MCF 10A (cell line): Measurements from ENCODE around the gene LIF. TPM values are rescaled to one million over a fixed set of nuclear protein-coding genes. Genes with fewer than 3 reads are reported as not detected.

Experiments used
- BruUV-seq: library from RNA; stranded (reverse); fragments of 400-500 nt; replicated peaks from 2 replicates; lab custom pipeline; 2021; lab: Mats Ljungman, UMichigan
- CTCF ChIA-PET: fragments of 300-600 bp; sonication (Branson Sonifier 250); formaldehyde crosslinking; extraction: SDS; loops from one replicate; lab custom pipeline; 2021; ENCODE audit warnings: antibody characterized with exemption, inconsistent platforms; lab: Yijun Ruan, JAX
- POLR2A ChIA-PET: fragments of 300-600, 350-650 bp; sonication (Branson Sonifier 250); formaldehyde crosslinking; extraction: SDS; loops from one replicate; lab custom pipeline; 2020; ENCODE audit warnings: antibody characterized with exemption, inconsistent platforms; lab: Yijun Ruan, JAX
- DNase-seq: peaks from one replicate; pipeline ENCODE4 v3.0.0-alpha.2; 2018; ENCODE audit not compliant: unreplicated experiment
- H3K27ac Mint-ChIP-seq: one replicate; pipeline ENCODE4 v1.8.0; 2022; ENCODE audit warnings: mild to moderate bottlenecking, low read depth, mixed read lengths; ENCODE audit not compliant: unreplicated experiment
- H3K27me3 Mint-ChIP-seq: one replicate; pipeline ENCODE4 v1.8.0; 2022; ENCODE audit warnings: mixed read lengths; ENCODE audit not compliant: insufficient read depth, unreplicated experiment
- H3K36me3 Mint-ChIP-seq: one replicate; pipeline ENCODE4 v1.8.0; 2022; ENCODE audit warnings: mild to moderate bottlenecking, moderate library complexity, mixed read lengths; ENCODE audit not compliant: insufficient read depth, unreplicated experiment
- H3K4me1 Mint-ChIP-seq: one replicate; pipeline ENCODE4 v1.8.0; 2022; ENCODE audit warnings: mixed read lengths; ENCODE audit not compliant: insufficient read depth, unreplicated experiment
- H3K4me3 Mint-ChIP-seq: one replicate; pipeline ENCODE4 v1.8.0; 2022; ENCODE audit warnings: mild to moderate bottlenecking, moderate library complexity, mixed read lengths; ENCODE audit not compliant: unreplicated experiment
- H3K9me3 Mint-ChIP-seq: one replicate; pipeline ENCODE4 v1.8.0; 2022; ENCODE audit warnings: mixed read lengths; ENCODE audit not compliant: unreplicated experiment
- CTCF ChIP-seq: fragments of 200-600 bp; IDR thresholded peaks from one replicate; pipeline ENCODE4 v1.8.0; 2022; ENCODE audit warnings: antibody characterized with exemption, mild to moderate bottlenecking; ENCODE audit not compliant: unreplicated experiment
- intact Hi-C: fragments of 100-400 bp; cut with micrococcal nuclease; formaldehyde crosslinking; loops from 2 replicates; pipeline ENCODE4 v1.14.1; 2022
- total RNA-seq: library from RNA; stranded (reverse); gene quantifications from 2 replicates; pipeline ENCODE4 v1.2.3, GENCODE V29; 2022

The LIF gene
- total RNA-seq, 1 experiment from 2014 or later, result 19.3 TPM

GRCh38 chr22:30250039-30250565 is 3.5 kb upstream of the LIF start:
- POLR2A ChIA-PET, result interaction anchor here (0.6 to 1.1 kb wide), 3 partner anchors 18 to 161 kb away, joined by 3 read pairs; no protein-coding TSS in a partner anchor
- intact Hi-C loops, result no loop called here

GRCh38 chr22:30249049-30250038 is 2.8 kb upstream of the LIF start:
- H3K36me3 Mint-ChIP-seq, result peaks cover 6% of the 10 kb centered on the region
- H3K27ac Mint-ChIP-seq, result no peak overlapping the region
- H3K9me3 Mint-ChIP-seq, result no peaks in the 10 kb centered on the region
- H3K4me1 Mint-ChIP-seq, result peaks cover 34% of the 10 kb centered on the region
- BruUV-seq, result no TSS peak
- POLR2A ChIA-PET, result interaction anchor here (0.6 kb wide), 1 partner anchor 133 kb away, joined by 3 read pairs; no protein-coding TSS in a partner anchor
- no peak overlapping the region for H3K4me3 Mint-ChIP-seq
- no peak for TF ChIP-seq CTCF
- no peak for DNase-seq
- intact Hi-C loops, result no loop called here
- CTCF ChIA-PET, result interaction anchor here (0.6 to 1.3 kb wide), 4 partner anchors 12 to 141 kb away, joined by 3 to 4 read pairs (median 4); no protein-coding TSS in a partner anchor
- no peaks in the 10 kb centered on the region for H3K27me3 Mint-ChIP-seq

More at GRCh38 chr22:30250039-30250565, 3.5 kb upstream of the LIF start:
- Mint-ChIP-seq H3K4me1 (peaks cover 27% of the 10 kb centered on the region), H3K4me3 (no peak overlapping the region), H3K27me3 (no peaks in the 10 kb centered on the region), H3K36me3 (peaks cover 6% of the 10 kb centered on the region), H3K27ac (no peak overlapping the region), H3K9me3 (no peaks in the 10 kb centered on the region)
- CTCF ChIA-PET, result interaction anchor here (0.6 to 2.3 kb wide), 4 partner anchors 13 to 171 kb away, joined by 3 to 7 read pairs (median 4); no protein-coding TSS in a partner anchor
- DNase-seq, result no peak
- no peak for TF ChIP-seq CTCF
- no TSS peak for BruUV-seq

- no peak for DNase-seq
- POLR2A ChIA-PET, result no interaction called here
- intact Hi-C loops, result no loop called here
- TF ChIP-seq CTCF, result no peak
- Mint-ChIP-seq H3K4me3 (no peak overlapping the region), H3K27me3 (no peaks in the 10 kb centered on the region), H3K9me3 (no peaks in the 10 kb centered on the region), H3K36me3 (peaks cover 6% of the 10 kb centered on the region), H3K4me1 (peaks cover 40% of the 10 kb centered on the region), H3K27ac (no peak overlapping the region)
- no TSS peak for BruUV-seq
- CTCF ChIA-PET, result interaction anchor here (0.5 to 1.3 kb wide), 3 partner anchors 13 to 229 kb away, joined by 3 to 4 read pairs (median 4); no protein-coding TSS in a partner anchor
Measured at GRCh38 chr22:30248484-30248883, 1.9 kb upstream of the LIF start.

GRCh38 chr22:30247974-30248373 is 1.4 kb upstream of the LIF start:
- H3K4me3 Mint-ChIP-seq, result no peak overlapping the region
- no peaks in the 10 kb centered on the region for H3K27me3 Mint-ChIP-seq
- intact Hi-C loops, result loop anchor here (2.0 kb wide), 2 partner anchors 41 to 51 kb away; no protein-coding TSS in a partner anchor
- no peak for TF ChIP-seq CTCF
- H3K4me1 Mint-ChIP-seq, result peaks cover 38% of the 10 kb centered on the region
- ChIA-PET POLR2A (no interaction called here), CTCF (interaction anchor here (0.5 to 0.6 kb wide), 2 partner anchors 38 to 228 kb away, joined by 4 to 5 read pairs; no protein-coding TSS in a partner anchor)
- no TSS peak for BruUV-seq
- H3K9me3 Mint-ChIP-seq, result no peaks in the 10 kb centered on the region
- no peak overlapping the region for H3K27ac Mint-ChIP-seq
- DNase-seq, result no peak
- peaks cover 6% of the 10 kb centered on the region for H3K36me3 Mint-ChIP-seq
